HepG2 (cell line): ENCODE data around the gene NOTCH4. TPM values are rescaled to one million over a fixed set of nuclear protein-coding genes. Genes with fewer than 3 reads are reported as not detected.

Experiments used
- CBX5 ChIP-seq: sonication (generic); formaldehyde crosslinking; IDR thresholded peaks from 2 replicates; pipeline ENCODE4 v1.4.0; 2020; ENCODE audit warnings: missing genetic modification reagents, borderline replicate concordance
- E2F1 ChIP-seq: sonication (generic); formaldehyde crosslinking; IDR thresholded peaks from 2 replicates; pipeline ENCODE4 v1.5.0; 2020; ENCODE audit warnings: missing genetic modification reagents
- EED ChIP-seq: sonication (generic); formaldehyde crosslinking; IDR thresholded peaks from 2 replicates; pipeline ENCODE4 v1.5.0; 2020; ENCODE audit warnings: mild to moderate bottlenecking, missing genetic modification reagents
- ERF ChIP-seq: IDR thresholded peaks from 2 replicates; pipeline ENCODE4 v1.6.1; 2018; ENCODE audit warnings: missing biosample characterization, missing genetic modification reagents
- ETS1 ChIP-seq: sonication (generic); formaldehyde crosslinking; IDR thresholded peaks from 2 replicates; pipeline ENCODE4 v1.4.0; 2020; ENCODE audit warnings: missing genetic modification reagents
- HBP1 ChIP-seq: IDR thresholded peaks from 2 replicates; pipeline ENCODE4 v1.6.1; 2016; ENCODE audit warnings: low read depth, control low read depth
- HDAC6 ChIP-seq: fragments of 200-600 bp; sonication (generic); IDR thresholded peaks from 2 replicates; pipeline ENCODE4 v1.7.0; 2017; ENCODE audit warnings: mild to moderate bottlenecking, antibody characterized with exemption, low read length, low read depth
- HHEX ChIP-seq: IDR thresholded peaks from 2 replicates; pipeline ENCODE4 v1.6.1; 2016; ENCODE audit warnings: control low read depth
- IKZF5 ChIP-seq: IDR thresholded peaks from 2 replicates; pipeline ENCODE4 v1.6.1; 2018; ENCODE audit warnings: missing genetic modification reagents, mild to moderate bottlenecking, missing compliant biosample characterization
- KAT2B ChIP-seq: fragments of 150-350 bp; IDR thresholded peaks from 2 replicates; pipeline ENCODE4 v1.6.1; 2014; ENCODE audit warnings: low read depth, low read length, borderline replicate concordance
- KDM3A ChIP-seq: IDR thresholded peaks from 2 replicates; pipeline ENCODE4 v1.6.1; 2018; ENCODE audit warnings: low read depth, missing compliant biosample characterization
- MED1 ChIP-seq: sonication (generic); formaldehyde crosslinking; IDR thresholded peaks from 2 replicates; pipeline ENCODE4 v1.4.0; 2020; ENCODE audit warnings: missing genetic modification reagents
- RBM22 ChIP-seq: fragments of 200-400 bp; formaldehyde crosslinking; optimal IDR thresholded peaks from 2 replicates; pipeline ENCODE3; 2017; ENCODE audit warnings: mild to moderate bottlenecking, low read length, moderate library complexity
- ZBTB26 ChIP-seq: IDR thresholded peaks from 2 replicates; pipeline ENCODE4 v1.6.1; 2016; ENCODE audit warnings: missing compliant biosample characterization, missing genetic modification reagents, borderline replicate concordance
- ZFY ChIP-seq: sonication (generic); formaldehyde crosslinking; IDR thresholded peaks from 2 replicates; pipeline ENCODE4 v1.4.0; 2020; ENCODE audit warnings: missing genetic modification reagents
- ZNF17 ChIP-seq: sonication (generic); formaldehyde crosslinking; IDR thresholded peaks from 2 replicates; pipeline ENCODE4 v1.5.0; 2020; ENCODE audit warnings: mild to moderate bottlenecking, missing genetic modification reagents
- ZNF34 ChIP-seq: sonication (generic); formaldehyde crosslinking; IDR thresholded peaks from 2 replicates; pipeline ENCODE4 v1.4.0; 2020; ENCODE audit warnings: mild to moderate bottlenecking, missing genetic modification reagents, borderline replicate concordance
- ZNF512B ChIP-seq: sonication (generic); formaldehyde crosslinking; IDR thresholded peaks from 2 replicates; pipeline ENCODE4 v1.5.1; 2020; ENCODE audit warnings: missing genetic modification reagents, mild to moderate bottlenecking, borderline replicate concordance
- ZNF552 ChIP-seq: sonication (generic); formaldehyde crosslinking; IDR thresholded peaks from 2 replicates; pipeline ENCODE4 v1.9.0; 2022; ENCODE audit warnings: missing genetic modification reagents, mild to moderate bottlenecking, borderline replicate concordance
- ZNF577 ChIP-seq: sonication (generic); formaldehyde crosslinking; IDR thresholded peaks from 2 replicates; pipeline ENCODE4 v1.4.0; 2020; ENCODE audit warnings: mild to moderate bottlenecking, low read depth, missing genetic modification reagents, borderline replicate concordance
- polyA plus RNA-seq, 8 experiments: library from polyadenylated mRNA; depleted of rRNA in 3 of 8; stranded (reverse) in 7 of 8; unstranded in 1 of 8; fragments of >200 nt; fragmentation: Illumina TruSeq in 4 of 8; extraction: Trizol in 4 of 8; gene quantifications; 2 replicates each; pipeline versions ENCODE4 v1.2.1 to v1.2.3, GENCODE V29; 2011 to 2016; ENCODE audit warnings: low read depth in 4 of 8, missing spikeins in 1 of 8, mixed read lengths in 1 of 8; ENCODE audit not compliant: insufficient read depth in 1 of 8
- total RNA-seq, 5 experiments: library from RNA; depleted of rRNA; stranded (reverse); fragments of >200 nt; fragmentation: Illumina TruSeq; extraction: Trizol; gene quantifications; 2 replicates each; pipeline ENCODE4 v1.2.3, GENCODE V29; 2016; ENCODE audit warnings: low read depth in 1 of 5

The NOTCH4 gene
- total and polyA plus RNA-seq, 2 of the 13 experiments (the other 11 are each of a cell fraction or from before 2014, with no cell fraction given) = 0.51 to 0.83 TPM

- TF ChIP-seq HDAC6 (no peak), ZNF577 (CRISPR knock-in tag) (no peak), EED (CRISPR knock-in tag) (no peak), ETS1 (CRISPR knock-in tag) (no peak), ERF (CRISPR knock-in tag) (no peak), ZNF512B (no peak), MED1 (CRISPR knock-in tag) (peak; percentile 31; the same call in 1 of the 2 replicates), E2F1 (CRISPR knock-in tag) (no peak; the same call in 1 of the 2 replicates), ZNF552 (CRISPR knock-in tag) (no peak), HBP1 (0 out of 2 replicates have a peak, but pooled peaks have one; percentile 19), ZNF34 (CRISPR knock-in tag) (no peak), ZNF17 (CRISPR knock-in tag) (no peak), RBM22 (peak; percentile 16), CBX5 (CRISPR knock-in tag) (no peak), HHEX (no peak; the same call in 1 of the 2 replicates), IKZF5 (CRISPR knock-in tag) (no peak), ZBTB26 (CRISPR knock-in tag) (0 out of 2 replicates have a peak, but pooled peaks have one; percentile 42), KAT2B (no peak), ZFY (peak; percentile 41; the same call in 1 of the 2 replicates), KDM3A (CRISPR knock-in tag) (no peak)
Measured at GRCh38 chr6:32178547-32179440, 45.1 kb downstream of the NOTCH4 start (continued).
